MM.1S (cell line): ENCODE measurements around the gene TNNC1.

Source experiments
- DNase-seq: peaks from one replicate; pipeline ENCODE4 v3.0.0-alpha.2; 2015
- H2AFZ ChIP-seq: fragments of 300-600 bp; sonication (generic); 2 replicates; pipeline ENCODE4 v1.6.0; 2016; ENCODE audit warnings: antibody characterized with exemption, low read length
- H3F3A ChIP-seq: fragments of 300-600 bp; sonication (generic); 2 replicates; pipeline ENCODE4 v1.6.1; 2016; ENCODE audit warnings: mild to moderate bottlenecking, antibody characterized with exemption, low read length, moderate library complexity, mixed read lengths; ENCODE audit not compliant: insufficient read depth
- H3K27ac ChIP-seq: fragments of 300-600 bp; sonication (generic); 2 replicates; pipeline ENCODE4 v1.5.1; 2016; ENCODE audit warnings: mild to moderate bottlenecking, low read length
- H3K27me3 ChIP-seq: fragments of 300-600 bp; sonication (generic); replicated peaks from 2 replicates; pipeline ENCODE4 v1.6.0; 2016; ENCODE audit warnings: low read length; ENCODE audit not compliant: insufficient read depth
- H3K36me3 ChIP-seq: fragments of 300-600 bp; sonication (generic); replicated peaks from 2 replicates; pipeline ENCODE4 v1.6.1; 2016; ENCODE audit warnings: mild to moderate bottlenecking, low read length, mixed read lengths; ENCODE audit not compliant: insufficient read depth
- H3K4me1 ChIP-seq: fragments of 300-600 bp; sonication (generic); 2 replicates; pipeline ENCODE4 v1.6.1; 2016; ENCODE audit warnings: low read length, mixed read lengths
- H3K4me2 ChIP-seq: fragments of 300-600 bp; sonication (generic); 2 replicates; pipeline ENCODE4 v1.6.0; 2016; ENCODE audit warnings: low read depth, low read length
- H3K4me3 ChIP-seq: fragments of 300-600 bp; sonication (generic); 2 replicates; pipeline ENCODE4 v1.5.1; 2016; ENCODE audit warnings: low read length, mixed read lengths
- H3K79me2 ChIP-seq: fragments of 300-600 bp; sonication (generic); 2 replicates; pipeline ENCODE4 v1.6.1; 2016; ENCODE audit warnings: mixed run types, low read length, mixed read lengths
- H3K9ac ChIP-seq: fragments of 300-600 bp; sonication (generic); 2 replicates; pipeline ENCODE4 v1.6.1; 2016; ENCODE audit warnings: low read length, mixed read lengths
- H3K9me2 ChIP-seq: fragments of 300-600 bp; sonication (generic); replicated peaks from 2 replicates; pipeline ENCODE4 v1.6.1; 2016; ENCODE audit warnings: mild to moderate bottlenecking, low read length, mixed read lengths; ENCODE audit not compliant: insufficient read depth
- H3K9me3 ChIP-seq: fragments of 300-600 bp; sonication (generic); replicated peaks from 2 replicates; pipeline ENCODE4 v1.6.1; 2016; ENCODE audit warnings: mild to moderate bottlenecking, low read length, mixed read lengths; ENCODE audit not compliant: insufficient read depth
- H4K20me1 ChIP-seq: fragments of 300-600 bp; sonication (generic); 2 replicates; pipeline ENCODE4 v1.6.1; 2016; ENCODE audit warnings: mild to moderate bottlenecking, low read length, moderate library complexity, mixed read lengths; ENCODE audit not compliant: insufficient read depth
- CTCF ChIP-seq: fragments of 300-600 bp; sonication (generic); IDR thresholded peaks from 2 replicates; pipeline ENCODE4 v1.5.1; 2016; ENCODE audit warnings: antibody characterized with exemption, low read length, mixed read lengths
- EZH2 ChIP-seq: fragments of 300-600 bp; sonication (generic); optimal IDR thresholded peaks from 2 replicates; pipeline ENCODE3; 2017; ENCODE audit warnings: low read depth, mild to moderate bottlenecking, antibody characterized with exemption, low read length, mixed read lengths
- EZH2phosphoT487 ChIP-seq: fragments of 300-600 bp; sonication (generic); IDR thresholded peaks from 2 replicates; pipeline ENCODE4 v1.6.1; 2018; ENCODE audit warnings: antibody characterized with exemption, low read length

Gene TNNC1

GRCh38 chr3:52406791-52407510 lies 46.9 kb downstream of the TNNC1 start:
- H3K9me3 ChIP-seq = no peaks in the 10 kb centered on the region
- no peak overlapping the region for H3K4me3 ChIP-seq
- no peak overlapping the region for H3K27ac ChIP-seq
- TF ChIP-seq CTCF (no peak), EZH2 (no peak), EZH2phosphoT487 (no peak)
- no peak overlapping the region for H2AFZ ChIP-seq
- H3K9me2 ChIP-seq = no peaks in the 10 kb centered on the region
- no peaks in the 10 kb centered on the region; the same call in 1 of the 2 replicates for H3K36me3 ChIP-seq
- no peaks in the 10 kb centered on the region for H4K20me1 ChIP-seq
- DNase-seq = no peak
- H3K79me2 ChIP-seq = peaks cover 47% of the 10 kb centered on the region
- H3K9ac ChIP-seq = no peak overlapping the region
- H3K4me1 ChIP-seq = peaks cover 12% of the 10 kb centered on the region; the same call in 1 of the 2 replicates
- H3K4me2 ChIP-seq = no peak overlapping the region
- no peaks in the 10 kb centered on the region for H3K27me3 ChIP-seq
- H3F3A ChIP-seq = peaks cover 11% of the 10 kb centered on the region

- no peak overlapping the region for H3K9ac ChIP-seq
- no peak overlapping the region for H2AFZ ChIP-seq
- H3K27me3 ChIP-seq = no peaks in the 10 kb centered on the region
- TF ChIP-seq EZH2 (no peak), CTCF (no peak), EZH2phosphoT487 (no peak)
- no peaks in the 10 kb centered on the region for H3K9me3 ChIP-seq
- no peaks in the 10 kb centered on the region for H4K20me1 ChIP-seq
- H3K79me2 ChIP-seq = peaks cover 40% of the 10 kb centered on the region
- H3F3A ChIP-seq = peaks cover 7% of the 10 kb centered on the region
- H3K9me2 ChIP-seq = no peaks in the 10 kb centered on the region
- H3K36me3 ChIP-seq = no peaks in the 10 kb centered on the region; the same call in 1 of the 2 replicates
- no peak overlapping the region for H3K27ac ChIP-seq
- no peak overlapping the region for H3K4me2 ChIP-seq
- DNase-seq = no peak
- H3K4me3 ChIP-seq = no peak overlapping the region
- H3K4me1 ChIP-seq = peaks cover 7% of the 10 kb centered on the region; the same call in 1 of the 2 replicates
These were observed 47.6 kb downstream of the TNNC1 start for GRCh38 chr3:52406231-52406661.

GRCh38 chr3:52405601-52406110 lies 48.2 kb downstream of the TNNC1 start:
- peaks cover 34% of the 10 kb centered on the region for H3K79me2 ChIP-seq
- no peak for DNase-seq
- H3K27ac ChIP-seq = no peak overlapping the region
- H3K4me3 ChIP-seq = no peak overlapping the region
- H4K20me1 ChIP-seq = no peaks in the 10 kb centered on the region
- no peak overlapping the region for H3K9ac ChIP-seq
- peaks cover 7% of the 10 kb centered on the region; the same call in 1 of the 2 replicates for H3K4me1 ChIP-seq
- no peaks in the 10 kb centered on the region for H3K9me3 ChIP-seq
- H3K36me3 ChIP-seq = no peaks in the 10 kb centered on the region; the same call in 1 of the 2 replicates
- H3K27me3 ChIP-seq = no peaks in the 10 kb centered on the region
- H3K9me2 ChIP-seq = no peaks in the 10 kb centered on the region
- peaks cover 2% of the 10 kb centered on the region for H3F3A ChIP-seq
- H3K4me2 ChIP-seq = no peak overlapping the region
- TF ChIP-seq EZH2phosphoT487 = no peak
- no peak for TF ChIP-seq CTCF
- no peak overlapping the region for H2AFZ ChIP-seq
